Spleen (tissue), 11 donors: ENCODE data around the gene CDK19. TPM values are rescaled to one million over a fixed set of nuclear protein-coding genes. Genes with fewer than 3 reads are reported as not detected.

Experiments used
- DNase-seq: peaks from one replicate; pipeline ENCODE4 v3.0.0-alpha.2; 2020
- H3K27ac ChIP-seq, 8 donors: fragments of 200-600 bp; sonication (generic) in 7 of 8; 1 replicate in 4 of 8; 2 replicates in 4 of 8; pipeline versions ENCODE4 v1.5.0 to v1.8.0; 2016 to 2021; ENCODE audit warnings: inconsistent platforms in 4 of 8, mild to moderate bottlenecking in 4 of 8, moderate library complexity in 1 of 8
- H3K27me3 ChIP-seq, 7 donors: fragments of 200-600 bp; sonication (generic) in 6 of 7; replicated peaks in 1 of 7; 1 replicate in 4 of 7; 2 replicates in 3 of 7; pipeline versions ENCODE4 v1.5.0 to v1.8.0; 2016 to 2021; ENCODE audit warnings: inconsistent platforms in 3 of 7, mild to moderate bottlenecking in 1 of 7
- H3K36me3 ChIP-seq, 6 donors: fragments of 200-600 bp; sonication (generic) in 5 of 6; 1 replicate in 4 of 6; 2 replicates in 2 of 6; pipeline versions ENCODE4 v1.5.0 to v1.8.0; 2016 to 2021; ENCODE audit warnings: inconsistent platforms in 2 of 6
- H3K4me1 ChIP-seq, 6 donors: fragments of 200-600 bp; sonication (generic) in 5 of 6; 1 replicate in 3 of 6; 2 replicates in 3 of 6; pipeline versions ENCODE4 v1.5.0 to v1.8.0; 2016 to 2021; ENCODE audit warnings: inconsistent platforms in 3 of 6
- H3K4me3 ChIP-seq, 8 donors: fragments of 200-600 bp; sonication (generic) in 7 of 8; 1 replicate in 4 of 8; 2 replicates in 4 of 8; pipeline versions ENCODE4 v1.5.0 to v1.8.0; 2016 to 2021; ENCODE audit warnings: inconsistent platforms in 4 of 8, mild to moderate bottlenecking in 4 of 8, moderate library complexity in 2 of 8
- H3K9me3 ChIP-seq, 8 donors: fragments of 200-600 bp; sonication (generic) in 7 of 8; 1 replicate in 4 of 8; 2 replicates in 4 of 8; pipeline versions ENCODE4 v1.5.0 to v1.8.0; 2016 to 2021; ENCODE audit warnings: inconsistent platforms in 4 of 8
- CTCF ChIP-seq, 11 experiments: fragments of 200-600 bp in 7 of 11; fragments of 450-650 bp in 4 of 11; sonication (generic) in 4 of 11; IDR thresholded peaks in 8 of 11; conservative IDR thresholded peaks in 3 of 11; 1 replicate in 7 of 11; 2 replicates in 4 of 11; pipeline versions ENCODE4 v1.4.0 to v1.8.0; 2016 to 2021; ENCODE audit warnings: antibody characterized with exemption in 11 of 11, inconsistent platforms in 4 of 11, mild to moderate bottlenecking in 1 of 11
- POLR2A ChIP-seq, 3 donors: fragments of 450-650 bp; IDR thresholded peaks; one replicate each; pipeline ENCODE4 v1.5.1; 2017; ENCODE audit warnings: antibody characterized with exemption in 3 of 3, mild to moderate bottlenecking in 1 of 3
- POLR2AphosphoS5 ChIP-seq, 3 donors: sonication (generic); formaldehyde crosslinking; IDR thresholded peaks; one replicate each; pipeline ENCODE4 v1.5.1; 2017; ENCODE audit warnings: antibody characterized with exemption in 3 of 3
- WGBS, 5 donors: extraction: QIAGEN DNeasy Blood & Tissue Kit in 3 of 5; methylation state at CpG; one replicate each; pipeline versions ENCODE4 v1.1.5 to v1.1.7; 2013 to 2018; 5-methylcytosine and 5-hydroxymethylcytosine counted together
- intact Hi-C: fragments of 100-400 bp; cut with DNase I; formaldehyde crosslinking; loops from one replicate; pipeline ENCODE4 v1.15.0; 2023; ENCODE audit warnings: low total_unique reads
- polyA plus RNA-seq, 3 donors: library from polyadenylated mRNA; stranded (reverse); fragments of 200-250 nt; gene quantifications; one replicate each; pipeline ENCODE4 v1.2.1, GENCODE V29; 2013
- total RNA-seq, 7 donors: library from RNA; depleted of rRNA in 3 of 7; stranded (reverse); fragments of >200 nt in 3 of 7; fragmentation: NEBNext Ultra II Directional in 4 of 7; extraction: Animal tissue kit (Norgen Biotek cat#: 25700) in 4 of 7; gene quantifications; one replicate each; pipeline versions ENCODE4 v1.1.0 to v1.2.1, GENCODE V29; 2016 to 2021
- donor health status: healthy with polysubstance abuse.
- donor health status: DM: no; HTN: no; CAD: no; lungs with moderate emphysema.
- donor health status: DM: no; HTN: no; CAD: no.
- donor health status: Bipolar disorder and iron deficiency.
- donor health status: healthy.
- donor health status: DM: no; HTN: no; CAD: no.
- donor health status: DM: yes; HTN: yes; CAD: no.

The CDK19 gene
- total and polyA plus RNA-seq, 10 donors = 7.9 to 29.8 (median 21.7) TPM

- H3K27me3 ChIP-seq = no peaks in the 10 kb centered on the region
- H3K36me3 ChIP-seq = no peaks in the 10 kb centered on the region
- H3K4me1 ChIP-seq = peaks cover 0 to 28% (median 8%) of the 10 kb centered on the region in 6 donors
- peaks cover 0 to 5% (median 0%) of the 10 kb centered on the region in 8 donors for H3K9me3 ChIP-seq
- no peak for DNase-seq
- 75 to 84% (median 76%) methylated on average over 2 of the region's 2 CpGs for WGBS, 5 donors
- no peak overlapping the region for H3K27ac ChIP-seq
- H3K4me3 ChIP-seq = no peak overlapping the region
- TF ChIP-seq POLR2A (IDR thresholded peaks at IDR 0.05) (no peak), POLR2AphosphoS5 (IDR thresholded peaks at IDR 0.05) (no peak), CTCF (IDR thresholded peaks at IDR 0.05 in 8 of 11, conservative IDR thresholded peaks at IDR 0.05 in 3 of 11) (no peak)
- intact Hi-C loops = no loop called here
Observed at GRCh38 chr6:110563711-110564110, 251.6 kb downstream of the CDK19 start.

GRCh38 chr6:110562316-110562915 lies 252.9 kb downstream of the CDK19 start:
- intact Hi-C loops = no loop called here
- WGBS, 5 donors = 90 to 97% (median 94%) methylated on average over 5 to 6 of the region's 6 CpGs
- Histone ChIP-seq H3K4me3 (no peak overlapping the region), H3K27me3 (no peaks in the 10 kb centered on the region), H3K27ac (no peak overlapping the region), H3K9me3 (peaks cover 0 to 5% (median 0%) of the 10 kb centered on the region in 8 donors), H3K36me3 (no peaks in the 10 kb centered on the region), H3K4me1 (peaks cover 0 to 22% (median 8%) of the 10 kb centered on the region in 6 donors)
- no peak for DNase-seq
- TF ChIP-seq POLR2A (IDR thresholded peaks at IDR 0.05) (no peak), CTCF (IDR thresholded peaks at IDR 0.05 in 8 of 11, conservative IDR thresholded peaks at IDR 0.05 in 3 of 11) (no peak), POLR2AphosphoS5 (IDR thresholded peaks at IDR 0.05) (no peak)

- no peak for DNase-seq
- H3K27ac ChIP-seq = peak overlapping the region in 1 of 8 donors; percentile 72
- H3K9me3 ChIP-seq = peaks cover 0 to 5% (median 0%) of the 10 kb centered on the region in 8 donors
- no peaks in the 10 kb centered on the region for H3K27me3 ChIP-seq
- peaks cover 0 to 22% (median 8%) of the 10 kb centered on the region in 6 donors for H3K4me1 ChIP-seq
- no peaks in the 10 kb centered on the region for H3K36me3 ChIP-seq
- TF ChIP-seq POLR2A (IDR thresholded peaks at IDR 0.05) = no peak
- no peak for TF ChIP-seq CTCF (IDR thresholded peaks at IDR 0.05 in 8 of 11, conservative IDR thresholded peaks at IDR 0.05 in 3 of 11)
- no peak for TF ChIP-seq POLR2AphosphoS5 (IDR thresholded peaks at IDR 0.05)
- H3K4me3 ChIP-seq = no peak overlapping the region
- intact Hi-C loops = no loop called here
Observed at GRCh38 chr6:110561696-110562095, 253.6 kb downstream of the CDK19 start.

GRCh38 chr6:110561008-110561396 lies 254.3 kb downstream of the CDK19 start:
- no peak for DNase-seq
- Histone ChIP-seq H3K36me3 (no peaks in the 10 kb centered on the region), H3K4me1 (peaks cover 0 to 22% (median 8%) of the 10 kb centered on the region in 6 donors), H3K9me3 (peaks cover 0 to 5% (median 0%) of the 10 kb centered on the region in 8 donors), H3K27me3 (no peaks in the 10 kb centered on the region), H3K4me3 (no peak overlapping the region), H3K27ac (peak overlapping the region in 3 of 8 donors; percentile 30 to 72 (median 38))
- no peak for TF ChIP-seq POLR2A (IDR thresholded peaks at IDR 0.05)
- no peak for TF ChIP-seq CTCF (IDR thresholded peaks at IDR 0.05 in 8 of 11, conservative IDR thresholded peaks at IDR 0.05 in 3 of 11)
- TF ChIP-seq POLR2AphosphoS5 (IDR thresholded peaks at IDR 0.05) = no peak
- intact Hi-C loops = no loop called here
- 84 to 91% (median 87%) methylated on average over 5 of the region's 5 CpGs for WGBS, 5 donors
